Tibial nerve (tissue), 4 donors: Measurements from ENCODE around the gene MEX3B.

Experiments
- CTCF ChIP-seq, 5 experiments: fragments of 200-600 bp in 3 of 5; fragments of 450-650 bp in 2 of 5; sonication (generic) in 3 of 5; IDR thresholded peaks; one replicate each; pipeline ENCODE4 v1.5.1; 2016 to 2019; ENCODE audit warnings: antibody characterized with exemption in 5 of 5, mild to moderate bottlenecking in 3 of 5, moderate library complexity in 2 of 5
- EP300 ChIP-seq, 2 donors: sonication (generic); formaldehyde crosslinking; IDR thresholded peaks; one replicate each; pipeline ENCODE4 v1.6.1; 2017; ENCODE audit warnings: antibody characterized with exemption in 2 of 2, mild to moderate bottlenecking in 1 of 2
- POLR2A ChIP-seq, 2 donors: fragments of 450-650 bp; IDR thresholded peaks; one replicate each; pipeline ENCODE4 v1.6.1; 2017; ENCODE audit warnings: antibody characterized with exemption in 2 of 2, mild to moderate bottlenecking in 2 of 2, moderate library complexity in 2 of 2

- TF ChIP-seq EP300 (IDR thresholded peaks at IDR 0.05) (no peak), POLR2A (IDR thresholded peaks at IDR 0.05) (no peak), CTCF (IDR thresholded peaks at IDR 0.05) (no peak)
Measured at GRCh38 chr15:82058517-82059204, 12.8 kb upstream of the MEX3B start.
